Measurements from ENCODE around the gene ARHGEF12. TPM values are rescaled to one million over a fixed set of nuclear protein-coding genes. Genes with fewer than 3 reads are reported as not detected.

The ARHGEF12 gene
- total RNA-seq, 2 experiments from 2014 or later: 8.1 to 9.2 TPM

- no peak for DNase-seq
- ChIA-PET POLR2A (no interaction called here), CTCF (no interaction called here)
- no peaks in the 10 kb centered on the region for H3K4me1 Mint-ChIP-seq
- H3K4me3 Mint-ChIP-seq: no peak overlapping the region
- H3K36me3 Mint-ChIP-seq (ENCODE audit: low read depth): no peaks in the 10 kb centered on the region
- H3K27me3 Mint-ChIP-seq: peaks cover 19% of the 10 kb centered on the region
- H3K27ac Mint-ChIP-seq: no peak overlapping the region
- no peaks in the 10 kb centered on the region for H3K9me3 Mint-ChIP-seq
Observed at GRCh38 chr11:120520091-120520822, 184.0 kb downstream of the ARHGEF12 start.

GRCh38 chr11:120521176-120521575 lies 185.0 kb downstream of the ARHGEF12 start:
- CTCF ChIA-PET: no interaction called here
- Mint-ChIP-seq H3K27me3 (peaks cover 11% of the 10 kb centered on the region), H3K9me3 (no peaks in the 10 kb centered on the region), H3K4me1 (no peaks in the 10 kb centered on the region), H3K4me3 (no peak overlapping the region), H3K36me3 (ENCODE audit: low read depth) (no peaks in the 10 kb centered on the region), H3K27ac (no peak overlapping the region)
- POLR2A ChIA-PET: no interaction called here
- no peak for DNase-seq

- peaks cover 6% of the 10 kb centered on the region for H3K27me3 Mint-ChIP-seq
- no peak overlapping the region for H3K27ac Mint-ChIP-seq
- ChIA-PET CTCF (no interaction called here), POLR2A (no interaction called here)
- H3K36me3 Mint-ChIP-seq (ENCODE audit: low read depth): no peaks in the 10 kb centered on the region
- no peaks in the 10 kb centered on the region for H3K9me3 Mint-ChIP-seq
- no peaks in the 10 kb centered on the region for H3K4me1 Mint-ChIP-seq
- H3K4me3 Mint-ChIP-seq: no peak overlapping the region
- no peak for DNase-seq
Observed at GRCh38 chr11:120522021-120522420, 185.8 kb downstream of the ARHGEF12 start.

- Mint-ChIP-seq H3K36me3 (ENCODE audit: low read depth) (no peaks in the 10 kb centered on the region), H3K27ac (no peak overlapping the region), H3K9me3 (no peaks in the 10 kb centered on the region), H3K4me1 (no peaks in the 10 kb centered on the region), H3K27me3 (peaks cover 2% of the 10 kb centered on the region), H3K4me3 (no peak overlapping the region)
- POLR2A ChIA-PET: no interaction called here
- no peak for DNase-seq
- CTCF ChIA-PET: interaction anchor here (0.6 kb wide), 1 partner anchor 35 kb away, joined by 3 read pairs; no protein-coding TSS in a partner anchor
Observed at GRCh38 chr11:120522736-120523135, 186.5 kb downstream of the ARHGEF12 start.

GRCh38 chr11:120523196-120523595 lies 187.0 kb downstream of the ARHGEF12 start:
- no peak overlapping the region for H3K4me3 Mint-ChIP-seq
- CTCF ChIA-PET: interaction anchor here (0.6 kb wide), 1 partner anchor 35 kb away, joined by 3 read pairs; no protein-coding TSS in a partner anchor

GRCh38 chr11:120524536-120525085 lies 188.4 kb downstream of the ARHGEF12 start:
- POLR2A ChIA-PET: no interaction called here
- H3K4me3 Mint-ChIP-seq: no peak overlapping the region
- no peaks in the 10 kb centered on the region for H3K9me3 Mint-ChIP-seq
- DNase-seq: no peak
- no peaks in the 10 kb centered on the region for H3K36me3 Mint-ChIP-seq (ENCODE audit: low read depth)
- no peak overlapping the region for H3K27ac Mint-ChIP-seq
- no peaks in the 10 kb centered on the region for H3K4me1 Mint-ChIP-seq
- peaks cover 2% of the 10 kb centered on the region for H3K27me3 Mint-ChIP-seq
- CTCF ChIA-PET: no interaction called here

More at GRCh38 chr11:120523196-120523595, 187.0 kb downstream of the ARHGEF12 start:
- no peak overlapping the region for H3K27ac Mint-ChIP-seq
- no peaks in the 10 kb centered on the region for H3K9me3 Mint-ChIP-seq
- H3K27me3 Mint-ChIP-seq: peaks cover 2% of the 10 kb centered on the region
- no peak for DNase-seq
- POLR2A ChIA-PET: no interaction called here
- H3K4me1 Mint-ChIP-seq: no peaks in the 10 kb centered on the region
- no peaks in the 10 kb centered on the region for H3K36me3 Mint-ChIP-seq (ENCODE audit: low read depth)

GRCh38 chr11:120525261-120526171 lies 189.3 kb downstream of the ARHGEF12 start:
- Mint-ChIP-seq H3K4me3 (no peak overlapping the region), H3K27me3 (peaks cover 2% of the 10 kb centered on the region), H3K4me1 (no peaks in the 10 kb centered on the region), H3K9me3 (no peaks in the 10 kb centered on the region), H3K36me3 (ENCODE audit: low read depth) (no peaks in the 10 kb centered on the region), H3K27ac (no peak overlapping the region)
- CTCF ChIA-PET: interaction anchor here (0.5 kb wide), 1 partner anchor 1565 kb away, joined by 4 read pairs; no protein-coding TSS in a partner anchor
- DNase-seq: no peak
- POLR2A ChIA-PET: no interaction called here

GRCh38 chr11:120526241-120526640 lies 190.0 kb downstream of the ARHGEF12 start:
- Mint-ChIP-seq H3K4me1 (no peaks in the 10 kb centered on the region), H3K36me3 (ENCODE audit: low read depth) (no peaks in the 10 kb centered on the region), H3K27ac (no peak overlapping the region), H3K9me3 (no peaks in the 10 kb centered on the region), H3K27me3 (peaks cover 2% of the 10 kb centered on the region), H3K4me3 (no peak overlapping the region)
- ChIA-PET CTCF (no interaction called here), POLR2A (no interaction called here)
- no peak for DNase-seq

GRCh38 chr11:120527111-120527761 lies 191.0 kb downstream of the ARHGEF12 start:
- peaks cover 2% of the 10 kb centered on the region for H3K27me3 Mint-ChIP-seq
- DNase-seq: no peak
- ChIA-PET POLR2A (no interaction called here), CTCF (no interaction called here)
- H3K4me1 Mint-ChIP-seq: no peaks in the 10 kb centered on the region
- H3K9me3 Mint-ChIP-seq: no peaks in the 10 kb centered on the region
- no peak overlapping the region for H3K4me3 Mint-ChIP-seq
- H3K36me3 Mint-ChIP-seq (ENCODE audit: low read depth): no peaks in the 10 kb centered on the region
- no peak overlapping the region for H3K27ac Mint-ChIP-seq

- POLR2A ChIA-PET: no interaction called here
- CTCF ChIA-PET: no interaction called here
- no peak for DNase-seq
- Mint-ChIP-seq H3K27me3 (peaks cover 5% of the 10 kb centered on the region), H3K27ac (no peak overlapping the region), H3K4me3 (no peak overlapping the region), H3K36me3 (ENCODE audit: low read depth) (no peaks in the 10 kb centered on the region), H3K9me3 (no peaks in the 10 kb centered on the region), H3K4me1 (no peaks in the 10 kb centered on the region)
Observed at GRCh38 chr11:120528749-120529148, 192.5 kb downstream of the ARHGEF12 start.

GRCh38 chr11:120529214-120529613 lies 193.0 kb downstream of the ARHGEF12 start:
- POLR2A ChIA-PET: no interaction called here
- Mint-ChIP-seq H3K4me1 (no peaks in the 10 kb centered on the region), H3K4me3 (no peak overlapping the region), H3K27ac (no peak overlapping the region), H3K9me3 (no peaks in the 10 kb centered on the region), H3K36me3 (ENCODE audit: low read depth) (no peaks in the 10 kb centered on the region), H3K27me3 (peaks cover 5% of the 10 kb centered on the region)
- DNase-seq: no peak
- CTCF ChIA-PET: no interaction called here

- no peaks in the 10 kb centered on the region for H3K36me3 Mint-ChIP-seq (ENCODE audit: low read depth)
- no peak for DNase-seq
- H3K9me3 Mint-ChIP-seq: no peaks in the 10 kb centered on the region
Observed at GRCh38 chr11:120529911-120530310, 193.7 kb downstream of the ARHGEF12 start.

More at GRCh38 chr11:120529911-120530310, 193.7 kb downstream of the ARHGEF12 start:
- ChIA-PET CTCF (no interaction called here), POLR2A (no interaction called here)
- no peaks in the 10 kb centered on the region for H3K4me1 Mint-ChIP-seq
- peaks cover 5% of the 10 kb centered on the region for H3K27me3 Mint-ChIP-seq
- H3K4me3 Mint-ChIP-seq: no peak overlapping the region
- H3K27ac Mint-ChIP-seq: no peak overlapping the region

All from activated CD4-positive, alpha-beta T cell treated with anti-CD3 and anti-CD28 coated beads, Interleukin-2, amount 10 ng/mL, durations not matched to agents 7 days and 5 days (primary cell).